Heart left ventricle (tissue), 16 donors: ENCODE measurements around the gene MACO1. TPM values are rescaled to one million over a fixed set of nuclear protein-coding genes. Genes with fewer than 3 reads are reported as not detected.

ENCODE experiments used
- ATAC-seq, 4 donors: fragments of 200-7000 bp; cut with Tn5 transposase; one replicate each; pipeline ENCODE4 v1.9.1; 2020 to 2022; ENCODE audit warnings: moderate library complexity in 4 of 4, mild to moderate bottlenecking in 3 of 4, moderate number of reproducible peaks in 1 of 4
- DNase-seq, 5 donors: peaks; one replicate each; pipeline ENCODE4 v3.0.0-alpha.2; 2020
- H3K27ac ChIP-seq, 12 donors: fragments of 200-600 bp; sonication (generic) in 4 of 12; one replicate each; pipeline versions ENCODE4 v1.5.0 to v1.8.0; 2016 to 2022; ENCODE audit warnings: mild to moderate bottlenecking in 2 of 12
- H3K27me3 ChIP-seq, 9 donors: fragments of 200-600 bp; sonication (generic) in 2 of 9; one replicate each; pipeline versions ENCODE4 v1.5.1 to v1.8.0; 2016 to 2022; ENCODE audit warnings: mild to moderate bottlenecking in 3 of 9
- H3K36me3 ChIP-seq, 9 donors: fragments of 200-600 bp; sonication (generic) in 2 of 9; one replicate each; pipeline versions ENCODE4 v1.5.0 to v1.8.0; 2018 to 2022; ENCODE audit warnings: mild to moderate bottlenecking in 2 of 9
- H3K4me1 ChIP-seq, 12 donors: fragments of 200-600 bp; sonication (generic) in 4 of 12; one replicate each; pipeline versions ENCODE4 v1.5.0 to v1.8.0; 2016 to 2022; ENCODE audit warnings: mild to moderate bottlenecking in 3 of 12
- H3K4me3 ChIP-seq, 12 donors: fragments of 200-600 bp; sonication (generic) in 4 of 12; one replicate each; pipeline versions ENCODE4 v1.5.0 to v1.8.0; 2017 to 2022; ENCODE audit warnings: mild to moderate bottlenecking in 9 of 12, moderate library complexity in 4 of 12
- H3K9me3 ChIP-seq, 12 donors: fragments of 200-600 bp; sonication (generic) in 4 of 12; one replicate each; pipeline versions ENCODE4 v1.5.0 to v1.8.0; 2016 to 2022; ENCODE audit warnings: mild to moderate bottlenecking in 1 of 12
- POLR2A ChIP-seq, 2 donors: fragments of 450-650 bp; IDR thresholded peaks; one replicate each; pipeline ENCODE4 v1.6.1; 2017; ENCODE audit warnings: antibody characterized with exemption in 2 of 2, mild to moderate bottlenecking in 2 of 2, moderate library complexity in 2 of 2
- WGBS, 4 donors: extraction: QIAGEN DNeasy Blood & Tissue Kit in 2 of 4; methylation state at CpG; one replicate each; pipeline versions ENCODE4 v1.1.5 to v1.1.7; 2013 to 2018; 5-methylcytosine and 5-hydroxymethylcytosine counted together
- intact Hi-C, 10 donors: fragments of 100-400 bp; cut with DNase I; formaldehyde crosslinking; loops; one replicate each; pipeline versions ENCODE4 v1.11.1 to v1.14.2; 2022
- polyA plus RNA-seq, 2 donors: library from polyadenylated mRNA; stranded (reverse); fragments of 200-250 nt; gene quantifications; one replicate each; pipeline ENCODE4 v1.2.3, GENCODE V29; 2013
- total RNA-seq, 9 donors: library from RNA; depleted of rRNA in 2 of 9; stranded (reverse); fragments of >200 nt in 2 of 9; fragmentation: NEBNext Ultra II Directional in 3 of 9; extraction: Animal tissue kit (Norgen Biotek cat#: 25700) in 3 of 9; gene quantifications; one replicate each; pipeline versions ENCODE4 v1.1.0 to v1.2.4, GENCODE V29; 2016 to 2023
- TF ChIP-seq, protein P1 (sequence below), 12 donors: fragments of 200-600 bp; sonication (generic) in 4 of 12; IDR thresholded peaks; one replicate each; pipeline versions ENCODE4 v1.5.0 to v1.8.0; 2018 to 2022; ENCODE audit warnings: antibody characterized with exemption in 12 of 12, mild to moderate bottlenecking in 5 of 12
- donor health status: ischemic (EF 13 %, LVEDD 7.1; RV severe dilation, severe dysfunction).
- donor health status: healthy with polysubstance abuse.
- donor health status: DM: no; HTN: yes; CAD: no.
- donor health status: DM: no; HTN: no; CAD: no.
- donor health status: ischemic (EF 25% LVEDD 6.9; RV normal size, moderate dysfunction).
- donor health status: ischemic (EF 25% LVEDD 5.7; RV mildly dilated, moderate dysfunction).
- donor health status: healthy.
- donor health status: DM: yes; HTN: yes; CAD: no.
- donor health status: ischemic (EF 35%, LVEDD 5.7; RV mildly dilated, moderate dysfunction).
- donor health status: nonischemic (EF 11% LVEDD 7.7; RV severe dilation, severe dysfunction).
- donor health status: DM: yes; HTN: yes; CAD: no.
- donor health status: PGD.
- donor health status: ischemic (EF 29% LVEDD 5.4; RV normal size, mild dysfunction).
- donor health status: nonischemic (EF 23%, LVEDD 6.1; RV moderate dilation, normal function).

MACO1 gene
- total and polyA plus RNA-seq, 11 donors, result 5.8 to 21.0 (median 14.0) TPM

DNA sequence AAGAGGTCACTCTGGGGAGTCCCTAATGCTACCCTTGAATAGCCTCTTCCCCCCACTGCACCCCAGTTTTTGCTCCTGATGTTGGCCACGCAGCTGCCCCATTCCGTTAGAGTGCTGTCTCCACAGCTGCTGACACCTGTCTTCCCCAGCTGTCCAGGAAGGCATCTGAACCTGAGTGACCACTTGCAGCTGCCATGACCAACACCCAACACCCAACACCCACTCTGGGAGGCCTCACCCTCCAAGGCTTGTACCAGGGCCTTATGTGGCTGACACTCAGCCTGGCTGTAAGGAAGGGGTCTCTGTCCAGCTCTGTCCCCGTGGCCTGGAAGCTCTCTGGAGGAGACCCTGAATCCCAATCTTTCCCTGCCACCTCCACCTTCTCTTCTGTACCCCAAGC is 86.0 kb downstream of the MACO1 start:
- no peaks in the 10 kb centered on the region for H3K4me1 ChIP-seq
- DNase-seq, result no peak
- peaks cover 0 to 3% (median 0%) of the 10 kb centered on the region in 12 donors for H3K9me3 ChIP-seq
- no peak for ATAC-seq
- TF ChIP-seq, protein P1, sequence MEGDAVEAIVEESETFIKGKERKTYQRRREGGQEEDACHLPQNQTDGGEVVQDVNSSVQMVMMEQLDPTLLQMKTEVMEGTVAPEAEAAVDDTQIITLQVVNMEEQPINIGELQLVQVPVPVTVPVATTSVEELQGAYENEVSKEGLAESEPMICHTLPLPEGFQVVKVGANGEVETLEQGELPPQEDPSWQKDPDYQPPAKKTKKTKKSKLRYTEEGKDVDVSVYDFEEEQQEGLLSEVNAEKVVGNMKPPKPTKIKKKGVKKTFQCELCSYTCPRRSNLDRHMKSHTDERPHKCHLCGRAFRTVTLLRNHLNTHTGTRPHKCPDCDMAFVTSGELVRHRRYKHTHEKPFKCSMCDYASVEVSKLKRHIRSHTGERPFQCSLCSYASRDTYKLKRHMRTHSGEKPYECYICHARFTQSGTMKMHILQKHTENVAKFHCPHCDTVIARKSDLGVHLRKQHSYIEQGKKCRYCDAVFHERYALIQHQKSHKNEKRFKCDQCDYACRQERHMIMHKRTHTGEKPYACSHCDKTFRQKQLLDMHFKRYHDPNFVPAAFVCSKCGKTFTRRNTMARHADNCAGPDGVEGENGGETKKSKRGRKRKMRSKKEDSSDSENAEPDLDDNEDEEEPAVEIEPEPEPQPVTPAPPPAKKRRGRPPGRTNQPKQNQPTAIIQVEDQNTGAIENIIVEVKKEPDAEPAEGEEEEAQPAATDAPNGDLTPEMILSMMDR (IDR thresholded peaks at IDR 0.05), result no peak
- TF ChIP-seq POLR2A (IDR thresholded peaks at IDR 0.05), result no peak
- no peak overlapping the region for H3K27ac ChIP-seq
- intact Hi-C loops, result loop anchor here in 2 of 10 donors (1.0 to 10.0 kb wide), 2 partner anchors 15 to 232 kb away; no protein-coding TSS in a partner anchor
- H3K4me3 ChIP-seq, result no peak overlapping the region
- no peaks in the 10 kb centered on the region for H3K27me3 ChIP-seq
- no peaks in the 10 kb centered on the region for H3K36me3 ChIP-seq
- WGBS, 4 donors, result 71 to 84% (median 81%) methylated on average over 3 of the region's 3 CpGs

DNA sequence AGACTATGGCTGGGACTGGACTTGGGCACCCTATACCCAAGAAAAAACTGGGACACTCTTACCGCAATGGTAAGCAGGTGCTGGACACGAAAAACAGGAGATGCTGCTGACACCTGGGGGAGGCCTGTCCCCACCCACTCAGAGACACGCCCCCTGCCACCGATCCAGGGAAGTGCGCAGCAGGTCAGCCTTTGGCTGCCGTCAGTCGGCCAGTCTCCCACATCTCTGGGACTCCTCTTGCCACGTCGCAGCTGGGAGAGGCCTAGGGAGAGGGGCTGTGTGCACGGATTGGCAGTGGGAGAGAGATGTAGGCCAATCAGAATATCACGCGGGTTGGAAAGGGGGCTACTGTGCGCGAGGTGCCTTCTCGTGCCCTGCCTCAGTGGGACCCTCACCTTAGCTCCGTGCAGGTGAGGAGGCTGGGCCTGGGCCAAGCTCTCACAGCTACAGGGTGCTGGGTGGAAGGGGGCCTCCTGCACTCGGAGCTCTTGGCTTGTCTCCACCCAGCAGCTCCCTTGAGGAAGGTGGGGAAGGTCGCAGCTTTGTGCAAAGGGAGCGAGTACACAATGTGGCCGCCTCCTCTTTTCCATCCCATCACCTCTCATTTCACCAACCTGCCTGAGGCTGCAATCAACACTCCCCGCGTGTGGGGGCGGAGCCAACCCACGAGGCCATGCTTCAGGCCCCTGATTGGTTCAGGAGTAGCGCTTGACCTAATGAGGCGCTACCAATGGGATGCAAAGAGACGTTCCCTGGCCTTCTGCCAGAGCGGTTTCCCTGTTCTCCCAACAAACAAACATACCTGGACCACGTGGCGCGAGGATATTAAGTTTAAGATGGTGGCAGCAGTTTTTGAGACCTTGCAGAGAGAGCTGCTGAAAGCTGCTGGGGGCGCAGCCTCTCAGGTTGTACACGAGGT is 87.0 kb downstream of the MACO1 start:
- no peaks in the 10 kb centered on the region for H3K4me1 ChIP-seq
- DNase-seq (no peak), ATAC-seq (peak in 1 of 4 donors; percentile 41)
- no peak for TF ChIP-seq POLR2A (IDR thresholded peaks at IDR 0.05)
- TF ChIP-seq, protein P1 (IDR thresholded peaks at IDR 0.05), result no peak
- intact Hi-C loops, result loop anchor here in 2 of 10 donors (1.0 to 10.0 kb wide), 2 partner anchors 16 to 233 kb away; no protein-coding TSS in a partner anchor
- H3K9me3 ChIP-seq, result peaks cover 0 to 1% (median 0%) of the 10 kb centered on the region in 12 donors
- no peak overlapping the region for H3K4me3 ChIP-seq
- WGBS, 4 donors, result 71 to 80% (median 75%) methylated on average over 33 of the region's 33 CpGs
- H3K27me3 ChIP-seq, result no peaks in the 10 kb centered on the region
- no peak overlapping the region for H3K27ac ChIP-seq
- no peaks in the 10 kb centered on the region for H3K36me3 ChIP-seq

DNA sequence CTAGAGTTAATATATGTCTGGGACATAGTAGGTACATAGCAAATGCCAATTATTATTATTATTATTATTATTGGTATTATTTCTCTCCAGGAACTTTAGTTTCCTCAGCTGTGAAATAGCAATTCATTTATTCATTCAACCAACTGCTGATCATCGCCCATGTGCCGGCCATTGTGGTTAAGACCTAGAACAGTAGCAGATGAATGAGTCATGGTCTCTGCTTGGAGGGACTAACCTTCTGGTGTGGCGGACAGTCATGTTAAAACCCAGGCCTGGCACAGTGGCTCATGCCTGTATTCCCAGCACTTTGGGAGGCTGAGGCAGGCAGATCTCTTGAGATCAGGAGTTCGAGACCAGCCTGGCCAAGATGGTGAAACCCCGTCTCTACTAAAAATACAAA is 88.9 kb downstream of the MACO1 start:
- no peaks in the 10 kb centered on the region for H3K27me3 ChIP-seq
- DNase-seq (no peak), ATAC-seq (no peak)
- intact Hi-C loops, result loop anchor here in 7 of 10 donors (5.0 to 10.0 kb wide), 7 partner anchors 112 to 293 kb away; partner anchors contain the start of gene RSRP1 (in 1 of the 7)
- 82 to 94% (median 90%) methylated on average over 5 of the region's 5 CpGs for WGBS, 4 donors
- peaks cover 0 to 6% (median 0%) of the 10 kb centered on the region in 12 donors for H3K4me1 ChIP-seq
- TF ChIP-seq, protein P1 (IDR thresholded peaks at IDR 0.05), result no peak
- TF ChIP-seq POLR2A (IDR thresholded peaks at IDR 0.05), result no peak
- no peaks in the 10 kb centered on the region for H3K36me3 ChIP-seq
- no peaks in the 10 kb centered on the region for H3K9me3 ChIP-seq
- H3K4me3 ChIP-seq, result no peak overlapping the region
- H3K27ac ChIP-seq, result no peak overlapping the region

DNA sequence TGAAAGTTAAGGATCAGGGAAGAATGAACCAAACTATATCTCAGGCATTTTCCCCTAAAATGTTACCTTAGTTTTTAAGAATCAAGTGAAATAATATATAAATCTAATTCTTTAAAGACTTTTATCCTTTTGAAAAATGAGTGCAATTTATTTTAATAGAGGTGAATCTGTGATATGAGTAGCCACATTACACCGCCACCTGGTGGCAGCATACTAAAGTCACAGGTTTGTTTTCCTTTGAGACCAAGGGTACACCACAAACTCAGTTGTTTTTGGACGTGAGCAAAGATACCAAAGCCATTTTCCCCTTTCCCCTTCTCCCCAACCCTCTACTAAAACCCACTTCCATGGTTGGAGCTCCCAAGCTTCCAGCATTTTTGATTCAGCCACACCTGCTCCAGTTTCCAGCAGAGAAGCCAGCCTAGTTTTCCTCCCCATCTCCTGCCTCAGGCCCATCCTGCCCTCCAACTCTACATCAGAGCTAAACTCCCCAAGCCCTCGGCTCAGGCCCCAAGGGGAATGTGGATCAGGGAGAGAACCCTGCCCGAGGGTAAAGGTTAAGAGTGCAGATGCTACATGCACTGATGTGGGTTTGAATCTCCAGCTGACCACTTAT is 89.9 kb downstream of the MACO1 start:
- H3K4me1 ChIP-seq, result peaks cover 0 to 6% (median 0%) of the 10 kb centered on the region in 12 donors
- DNase-seq (peak in 3 of 5 donors; percentile 51 to 68 (median 56)), ATAC-seq (peak in 2 of 4 donors; percentile 36 to 55)
- TF ChIP-seq POLR2A (IDR thresholded peaks at IDR 0.05), result no peak
- TF ChIP-seq, protein P1 (IDR thresholded peaks at IDR 0.05), result peak; percentile 73 to 88 (median 84)
- WGBS, 4 donors, result 8 to 20% (median 13%) methylated on average over 4 of the region's 4 CpGs
- intact Hi-C loops, result loop anchor here in 7 of 10 donors (5.0 to 10.0 kb wide), 6 partner anchors 113 to 292 kb away; partner anchors contain the start of gene RSRP1 (in 1 of the 7)
- no peaks in the 10 kb centered on the region for H3K27me3 ChIP-seq
- no peak overlapping the region for H3K27ac ChIP-seq
- H3K4me3 ChIP-seq, result no peak overlapping the region
- H3K36me3 ChIP-seq, result no peaks in the 10 kb centered on the region
- peaks cover 0 to 7% (median 0%) of the 10 kb centered on the region in 12 donors for H3K9me3 ChIP-seq
